Mesendoderm (in vitro differentiated cells): Measurements from ENCODE around the gene E2F1.
A peak's percentile ranks its signal among the peaks of the same experiment; 100 is the strongest.

Source experiments
- DNase-seq: peaks from one replicate; pipeline ENCODE4 v3.0.0; 2013
- H2AK5ac ChIP-seq: 2 replicates; pipeline ENCODE4 v1.6.1; 2013; ENCODE audit warnings: low read length, inconsistent platforms
- H2BK120ac ChIP-seq: 2 replicates; pipeline ENCODE4 v1.6.1; 2013; ENCODE audit warnings: low read depth, mild to moderate bottlenecking, low read length, moderate library complexity, mixed read lengths
- H2BK15ac ChIP-seq: replicated peaks from 2 replicates; pipeline ENCODE4 v1.6.1; 2013; ENCODE audit warnings: low read depth, mild to moderate bottlenecking, moderate library complexity
- H2BK5ac ChIP-seq: 2 replicates; pipeline ENCODE4 v1.6.1; 2013; ENCODE audit warnings: low read length, inconsistent platforms
- H3K18ac ChIP-seq: 2 replicates; pipeline ENCODE4 v1.6.1; 2013; ENCODE audit warnings: mild to moderate bottlenecking, low read length, mixed read lengths
- H3K23ac ChIP-seq: one replicate; pipeline ENCODE4 v1.6.1; 2013; ENCODE audit warnings: low read length
- H3K27ac ChIP-seq: 2 replicates; pipeline ENCODE4 v1.5.1; 2013; ENCODE audit warnings: low read depth, mild to moderate bottlenecking, inconsistent platforms, low read length, moderate library complexity
- H3K27me3 ChIP-seq: 2 replicates; pipeline ENCODE4 v1.6.1; 2013; ENCODE audit warnings: low read length, control low read depth, mild to moderate bottlenecking, inconsistent platforms; ENCODE audit not compliant: insufficient read depth, poor library complexity
- H3K36me3 ChIP-seq: 2 replicates; pipeline ENCODE4 v1.6.1; 2013; ENCODE audit warnings: low read length, inconsistent platforms; ENCODE audit not compliant: control insufficient read depth, insufficient read depth
- H3K4ac ChIP-seq: one replicate; pipeline ENCODE4 v1.6.1; 2013; ENCODE audit warnings: low read depth, mild to moderate bottlenecking, low read length, moderate library complexity
- H3K4me1 ChIP-seq: 2 replicates; pipeline ENCODE4 v1.6.1; 2013; ENCODE audit warnings: low read depth, low read length, inconsistent platforms; ENCODE audit not compliant: control insufficient read depth
- H3K4me2 ChIP-seq: 2 replicates; pipeline ENCODE4 v1.6.1; 2013; ENCODE audit warnings: low read length
- H3K4me3 ChIP-seq: 2 replicates; pipeline ENCODE4 v1.5.1; 2013; ENCODE audit warnings: mild to moderate bottlenecking, low read length
- H3K56ac ChIP-seq: one replicate; pipeline ENCODE4 v1.6.1; 2013; ENCODE audit warnings: low read length
- H3K79me1 ChIP-seq: 2 replicates; pipeline ENCODE4 v1.6.1; 2013; ENCODE audit warnings: low read length, inconsistent platforms
- H3K79me2 ChIP-seq: 2 replicates; pipeline ENCODE4 v1.6.1; 2013; ENCODE audit warnings: mild to moderate bottlenecking, low read length; ENCODE audit not compliant: control insufficient read depth, insufficient read depth
- H3K9ac ChIP-seq: 2 replicates; pipeline ENCODE4 v1.6.1; 2013; ENCODE audit warnings: low read length, inconsistent platforms
- H4K5ac ChIP-seq: one replicate; pipeline ENCODE4 v1.6.1; 2013; ENCODE audit warnings: low read length
- H4K8ac ChIP-seq: one replicate; pipeline ENCODE4 v1.6.1; 2013; ENCODE audit warnings: low read depth, mild to moderate bottlenecking, control low read depth, low read length, moderate library complexity
- WGBS: extraction: QIAGEN DNeasy Blood & Tissue Kit; methylation state at CpG from one replicate; pipeline ENCODE4 v1.1.7; 2013; ENCODE audit warnings: low lambda C conversion rate, missing lambda C conversion rate; ENCODE audit not compliant: insufficient coverage; ENCODE audit errors: extremely low coverage; 5-methylcytosine and 5-hydroxymethylcytosine counted together

E2F1 gene

DNA sequence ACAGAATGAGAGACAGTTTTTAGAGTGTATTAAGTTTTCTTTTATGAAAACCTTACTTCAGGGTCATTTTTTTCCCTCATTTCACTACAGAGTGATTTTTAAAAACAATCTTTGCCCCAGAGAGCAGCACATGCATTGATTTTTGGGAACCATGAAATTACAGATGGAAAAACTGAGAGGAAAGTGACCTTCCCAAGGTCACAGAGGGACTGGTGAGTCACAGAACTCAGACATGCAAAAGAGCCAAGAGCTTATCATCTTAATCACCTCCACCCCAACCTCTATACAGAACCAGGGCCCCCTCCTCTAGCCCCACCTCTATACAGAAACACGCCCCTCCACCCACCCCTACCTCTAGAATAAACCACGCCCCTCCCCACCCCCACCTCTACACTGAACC lies 23.2 kb upstream of the E2F1 start:
- H3K27ac ChIP-seq = no peak overlapping the region
- H3K9ac ChIP-seq = no peak overlapping the region
- H3K23ac ChIP-seq = no peak overlapping the region
- H2BK15ac ChIP-seq = no peak overlapping the region
- no peaks in the 10 kb centered on the region for H3K27me3 ChIP-seq
- no peaks in the 10 kb centered on the region for H3K4me1 ChIP-seq
- no peak overlapping the region for H3K4me3 ChIP-seq
- no CpG with 5 or more reads among the region's 2 CpGs for WGBS
- peak; percentile 34 for DNase-seq
- no peak overlapping the region for H3K56ac ChIP-seq
- no peak overlapping the region for H3K4me2 ChIP-seq
- H3K79me2 ChIP-seq = no peaks in the 10 kb centered on the region
- no peak overlapping the region for H3K18ac ChIP-seq
- H4K5ac ChIP-seq = no peak overlapping the region
- H4K8ac ChIP-seq = no peak overlapping the region
- no peak overlapping the region for H3K4ac ChIP-seq
- H2BK120ac ChIP-seq = no peak overlapping the region
- H3K36me3 ChIP-seq = no peaks in the 10 kb centered on the region
- no peaks in the 10 kb centered on the region for H3K79me1 ChIP-seq
- H2AK5ac ChIP-seq = no peak overlapping the region
- no peak overlapping the region for H2BK5ac ChIP-seq

DNA sequence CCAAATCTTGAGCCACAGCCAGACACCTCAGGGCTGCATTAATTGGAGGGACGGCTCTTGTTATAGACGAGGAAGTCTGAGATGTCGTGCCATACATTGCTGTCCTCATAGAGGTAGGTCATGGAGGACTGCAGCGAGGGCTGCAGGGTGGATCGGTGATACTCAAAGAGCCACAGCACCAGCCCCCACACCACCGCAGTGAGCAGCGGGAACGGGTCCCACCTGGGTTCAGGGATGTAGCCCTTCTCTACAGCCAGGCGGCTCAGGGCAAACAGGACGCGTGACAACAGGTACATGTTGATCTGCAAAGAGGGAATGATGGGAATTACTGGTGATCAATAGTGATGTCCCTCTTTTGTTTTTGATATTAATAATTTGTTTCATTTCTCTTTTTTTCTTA lies 21.5 kb upstream of the E2F1 start:
- no peak overlapping the region for H3K4ac ChIP-seq
- DNase-seq = no peak
- no peaks in the 10 kb centered on the region for H3K79me2 ChIP-seq
- no peaks in the 10 kb centered on the region for H3K36me3 ChIP-seq
- H2AK5ac ChIP-seq = no peak overlapping the region
- no peaks in the 10 kb centered on the region for H3K4me1 ChIP-seq
- H3K4me2 ChIP-seq = no peak overlapping the region
- no peak overlapping the region for H2BK120ac ChIP-seq
- no peak overlapping the region for H3K23ac ChIP-seq
- H2BK15ac ChIP-seq = no peak overlapping the region
- H3K27ac ChIP-seq = no peak overlapping the region
- H3K56ac ChIP-seq = no peak overlapping the region
- no peak overlapping the region for H2BK5ac ChIP-seq
- no peak overlapping the region for H3K18ac ChIP-seq
- H3K79me1 ChIP-seq = no peaks in the 10 kb centered on the region
- H4K5ac ChIP-seq = no peak overlapping the region
- no peak overlapping the region for H3K9ac ChIP-seq
- no peak overlapping the region for H3K4me3 ChIP-seq
- no CpG with 5 or more reads among the region's 11 CpGs for WGBS
- H3K27me3 ChIP-seq = no peaks in the 10 kb centered on the region
- H4K8ac ChIP-seq = no peak overlapping the region

DNA sequence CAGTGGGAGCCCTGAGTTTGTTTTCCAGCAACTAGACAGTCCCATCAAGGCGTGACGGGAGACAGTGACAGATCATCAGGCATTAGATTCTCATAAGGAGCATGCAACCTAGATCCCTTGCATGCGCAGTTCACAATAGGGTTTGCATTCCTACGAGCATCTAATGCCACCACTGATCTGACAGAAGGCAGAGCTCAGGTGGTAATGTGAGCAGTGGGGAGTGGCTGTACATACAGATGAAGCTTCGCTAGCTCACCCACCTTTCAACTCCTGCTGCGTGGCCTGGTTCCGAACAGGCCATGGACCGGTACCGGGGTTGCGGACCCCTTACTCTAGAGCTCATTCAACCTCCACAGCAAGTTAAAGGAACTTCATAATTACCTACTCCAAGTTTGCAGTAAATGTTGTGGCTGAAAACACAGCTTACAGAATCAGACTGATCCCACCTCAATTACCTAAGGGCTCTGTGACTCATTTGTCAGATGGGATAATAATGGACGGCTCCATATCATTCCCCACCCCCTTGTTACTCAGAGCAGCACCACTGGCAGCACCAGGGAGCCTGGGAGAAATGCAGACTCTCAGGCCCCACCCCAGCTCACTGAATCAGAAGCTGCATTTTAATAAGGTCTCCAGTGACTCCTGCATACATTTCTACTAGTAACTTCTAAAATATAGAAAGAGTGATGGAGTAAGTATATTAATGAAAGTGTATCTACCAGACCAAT lies 18.2 kb upstream of the E2F1 start:
- Histone ChIP-seq H3K9ac (no peak overlapping the region), H4K8ac (no peak overlapping the region), H3K79me2 (no peaks in the 10 kb centered on the region), H3K79me1 (no peaks in the 10 kb centered on the region), H3K4me1 (no peaks in the 10 kb centered on the region), H3K4me3 (no peak overlapping the region), H3K23ac (no peak overlapping the region), H3K4ac (no peak overlapping the region), H2AK5ac (no peak overlapping the region), H3K56ac (no peak overlapping the region), H3K27me3 (no peaks in the 10 kb centered on the region), H3K18ac (no peak overlapping the region), H4K5ac (no peak overlapping the region), H2BK120ac (no peak overlapping the region), H3K36me3 (no peaks in the 10 kb centered on the region), H3K27ac (no peak overlapping the region), H2BK5ac (no peak overlapping the region), H3K4me2 (no peak overlapping the region), H2BK15ac (no peak overlapping the region)
- WGBS = no CpG with 5 or more reads among the region's 11 CpGs
- DNase-seq = no peak

DNA sequence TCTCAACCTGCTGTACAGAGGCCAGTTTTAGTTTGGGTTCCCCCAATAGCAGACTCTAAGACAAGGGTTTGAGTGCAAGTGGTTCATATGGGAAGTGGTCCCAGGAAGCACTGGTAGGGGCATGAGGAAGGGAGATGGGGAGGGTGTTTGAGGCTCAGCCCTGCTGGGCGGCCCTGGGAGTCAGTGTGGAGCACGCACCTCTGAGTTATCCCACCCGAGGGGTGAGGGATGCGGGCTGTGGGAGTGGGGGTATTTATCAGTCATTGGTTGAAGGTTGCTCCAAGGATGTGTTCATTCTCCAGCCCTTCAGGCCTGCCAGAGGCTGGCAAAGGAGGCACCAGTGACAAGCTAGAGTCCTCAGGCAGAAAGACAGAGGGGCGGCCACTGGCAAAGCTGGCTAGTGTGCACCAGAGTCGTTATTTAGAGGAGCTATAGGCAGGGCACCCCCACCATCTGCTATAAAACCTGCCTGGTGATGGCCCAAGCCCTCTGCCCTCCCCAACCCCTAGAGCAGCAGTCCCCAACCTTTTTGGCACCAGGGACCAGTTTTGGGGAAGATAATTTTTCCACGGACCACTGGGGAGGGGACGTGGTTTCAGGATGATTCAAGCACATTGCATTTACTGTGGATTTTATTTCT lies 17.4 kb upstream of the E2F1 start:
- H4K8ac ChIP-seq = no peak overlapping the region
- no peak overlapping the region for H4K5ac ChIP-seq
- no peak overlapping the region for H2BK120ac ChIP-seq
- no peak overlapping the region for H3K23ac ChIP-seq
- H3K79me2 ChIP-seq = no peaks in the 10 kb centered on the region
- no CpG with 5 or more reads among the region's 8 CpGs for WGBS
- H3K56ac ChIP-seq = no peak overlapping the region
- no peak for DNase-seq
- no peak overlapping the region for H2AK5ac ChIP-seq
- H3K36me3 ChIP-seq = no peaks in the 10 kb centered on the region
- no peak overlapping the region for H3K9ac ChIP-seq
- no peak overlapping the region for H3K27ac ChIP-seq
- H2BK5ac ChIP-seq = no peak overlapping the region
- H3K4ac ChIP-seq = no peak overlapping the region
- no peak overlapping the region for H3K18ac ChIP-seq
- no peak overlapping the region for H2BK15ac ChIP-seq
- H3K4me3 ChIP-seq = no peak overlapping the region
- no peak overlapping the region for H3K4me2 ChIP-seq
- no peaks in the 10 kb centered on the region for H3K27me3 ChIP-seq
- no peaks in the 10 kb centered on the region for H3K4me1 ChIP-seq
- no peaks in the 10 kb centered on the region for H3K79me1 ChIP-seq

DNA sequence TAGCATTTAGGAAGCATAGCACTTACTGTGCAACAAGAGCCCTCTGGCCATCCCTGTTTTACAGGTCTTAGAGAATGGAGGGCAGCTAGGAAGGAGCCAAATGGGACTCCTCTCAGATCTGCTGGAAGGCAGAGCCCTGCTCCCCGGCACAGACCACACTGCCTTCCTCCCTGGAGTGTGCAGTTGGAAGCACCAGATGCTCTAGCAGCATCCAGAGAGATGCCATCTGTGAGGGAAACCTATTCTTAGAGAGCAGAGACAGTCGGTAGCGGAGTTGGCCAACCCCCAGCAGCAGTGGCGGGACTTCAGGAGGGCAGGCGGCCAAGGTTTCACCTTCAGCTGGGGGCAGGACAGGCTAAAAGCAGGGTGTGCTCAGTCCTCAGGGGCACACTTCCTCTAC lies 16.7 kb upstream of the E2F1 start:
- H3K4me3 ChIP-seq = no peak overlapping the region
- H3K79me1 ChIP-seq = no peaks in the 10 kb centered on the region
- no peak overlapping the region for H2BK5ac ChIP-seq
- no peak overlapping the region for H3K9ac ChIP-seq
- H3K36me3 ChIP-seq = no peaks in the 10 kb centered on the region
- H2BK120ac ChIP-seq = no peak overlapping the region
- no peak for DNase-seq
- no peak overlapping the region for H2BK15ac ChIP-seq
- H3K23ac ChIP-seq = no peak overlapping the region
- no peak overlapping the region for H3K56ac ChIP-seq
- no peaks in the 10 kb centered on the region for H3K27me3 ChIP-seq
- no peak overlapping the region for H4K5ac ChIP-seq
- H3K4me2 ChIP-seq = no peak overlapping the region
- H3K4me1 ChIP-seq = no peaks in the 10 kb centered on the region
- no CpG with 5 or more reads among the region's 5 CpGs for WGBS
- no peak overlapping the region for H3K4ac ChIP-seq
- no peak overlapping the region for H2AK5ac ChIP-seq
- no peaks in the 10 kb centered on the region for H3K79me2 ChIP-seq
- no peak overlapping the region for H3K18ac ChIP-seq
- no peak overlapping the region for H3K27ac ChIP-seq
- H4K8ac ChIP-seq = no peak overlapping the region
